Activated CD8-positive, alpha-beta memory T cell treated with anti-CD3 and anti-CD28 coated beads, Interleukin-2, amount 50 U/mL, for 24 hours (primary cell): ENCODE results near the gene PCNX3.
A peak's percentile ranks its signal among the peaks of the same experiment; 100 is the strongest.

Experiments
- DNase-seq: peaks from one replicate; pipeline ENCODE4 v3.0.0-alpha.2; 2020; ENCODE audit errors: extremely low read depth

PCNX3 gene

GRCh38 chr11:65615229-65615949 is at the start of gene PCNX3:
Gene PCNX3 (plus strand): TSS chr11:65615776. CDS start chr11:65616312, 536 bp downstream.
- peak; percentile 100 for DNase-seq

GRCh38 chr11:65569164-65569972 is 46.2 kb upstream of the PCNX3 start:
- peak; percentile 42 for DNase-seq

- peak; percentile 96 for DNase-seq
Observed at GRCh38 chr11:65569973-65570918, 45.3 kb upstream of the PCNX3 start, which contains the start of gene ZNRD2. Gene ZNRD2 (plus strand): TSS chr11:65570477. CDS start chr11:65570492, 15 bp downstream.

GRCh38 chr11:65571420-65571819 is 44.2 kb upstream of the PCNX3 start:
- DNase-seq: no peak

GRCh38 chr11:65571940-65572339 is 43.6 kb upstream of the PCNX3 start:
- DNase-seq: no peak

GRCh38 chr11:65572356-65573051 is 43.1 kb upstream of the PCNX3 start, which contains the start of gene FAM89B:
Gene FAM89B (plus strand): TSS chr11:65572538. CDS start chr11:65572670, 132 bp downstream.
- DNase-seq: peak; percentile 70

- DNase-seq: no peak
Observed at GRCh38 chr11:65573391-65574079, 42.0 kb upstream of the PCNX3 start.

- peak; percentile 70 for DNase-seq
Observed at GRCh38 chr11:65574109-65574810, 41.3 kb upstream of the PCNX3 start.

- no peak for DNase-seq
Observed at GRCh38 chr11:65574811-65575567, 40.6 kb upstream of the PCNX3 start.

GRCh38 chr11:65575568-65576231 is 39.9 kb upstream of the PCNX3 start, which contains the start of gene EHBP1L1:
Gene EHBP1L1 (plus strand): TSS chr11:65576053. CDS start chr11:65576303, 250 bp downstream.
- no peak for DNase-seq

- no peak for DNase-seq
Observed at GRCh38 chr11:65576232-65576866, 39.2 kb upstream of the PCNX3 start.

- DNase-seq: no peak
Observed at GRCh38 chr11:65576867-65577755, 38.5 kb upstream of the PCNX3 start.

GRCh38 chr11:65577756-65578109 is 37.8 kb upstream of the PCNX3 start:
- DNase-seq: no peak

GRCh38 chr11:65578134-65578533 is 37.4 kb upstream of the PCNX3 start:
- DNase-seq: no peak

- no peak for DNase-seq
Observed at GRCh38 chr11:65578667-65579066, 36.9 kb upstream of the PCNX3 start.

GRCh38 chr11:65579291-65579690 is 36.3 kb upstream of the PCNX3 start:
- no peak for DNase-seq
